Panc1 (cell line): ENCODE measurements around the gene ZDHHC23. TPM values are rescaled to one million over a fixed set of nuclear protein-coding genes. Genes with fewer than 3 reads are reported as not detected.
A peak's percentile ranks its signal among the peaks of the same experiment; 100 is the strongest.

Source experiments
- ATAC-seq: fragments of 200-7000 bp; cut with Tn5 transposase; 2 replicates; pipeline ENCODE4 v1.9.1; 2020; ENCODE audit warnings: mild to moderate bottlenecking, moderate library complexity
- BruUV-seq: library from RNA; stranded (reverse); fragments of 400-500 nt; replicated peaks from 2 replicates; lab custom pipeline; 2021; lab: Mats Ljungman, UMichigan
- CTCF ChIA-PET: fragments of 300-600 bp; sonication (Branson Sonifier 250); formaldehyde crosslinking; loops from one replicate; lab custom pipeline; 2022; ENCODE audit warnings: antibody characterized with exemption; lab: Charles Lee
- POLR2A ChIA-PET: fragments of 300-600 bp; sonication (Branson Sonifier 250); formaldehyde crosslinking; loops from one replicate; lab custom pipeline; 2022; ENCODE audit warnings: antibody characterized with exemption; lab: Charles Lee
- DNase-seq: peaks from one replicate; pipeline ENCODE4 v3.0.0-alpha.2; 2010; ENCODE audit warnings: low read depth, low spot score
- H3K27ac ChIP-seq: 2 replicates; pipeline ENCODE4 v1.5.1; 2011; ENCODE audit warnings: mild to moderate bottlenecking, low read length, inconsistent platforms
- H3K27me3 ChIP-seq: fragments of 200-500 bp; sonication (Bioruptor generic); 2 replicates; pipeline ENCODE4 v1.6.0; 2014; ENCODE audit warnings: low read length, inconsistent platforms; ENCODE audit not compliant: control insufficient read depth, insufficient read depth
- H3K36me3 ChIP-seq: fragments of 200-500 bp; sonication (Bioruptor generic); 2 replicates; pipeline ENCODE4 v1.5.1; 2014; ENCODE audit warnings: inconsistent platforms, mild to moderate bottlenecking, low read length, moderate library complexity; ENCODE audit not compliant: control insufficient read depth, insufficient read depth
- H3K4me1 ChIP-seq: 2 replicates; pipeline ENCODE4 v1.5.1; 2011; ENCODE audit warnings: inconsistent platforms, mild to moderate bottlenecking, low read length, moderate library complexity; ENCODE audit not compliant: control insufficient read depth, insufficient read depth
- H3K4me3 ChIP-seq, 2 experiments: 2 replicates each; pipeline ENCODE4 v1.5.1; 2011 to 2012; ENCODE audit warnings: low read depth in 2 of 2, low read length in 2 of 2, mild to moderate bottlenecking in 2 of 2, inconsistent platforms in 1 of 2, moderate library complexity in 1 of 2
- H3K9me3 ChIP-seq: fragments of 200-500 bp; sonication (Bioruptor generic); 2 replicates; pipeline ENCODE4 v1.5.1; 2014; ENCODE audit warnings: low read depth, mild to moderate bottlenecking, inconsistent platforms, low read length, moderate library complexity; ENCODE audit not compliant: control insufficient read depth, insufficient read depth
- POLR2AphosphoS5 ChIP-seq: IDR thresholded peaks from 2 replicates; pipeline ENCODE4 v1.6.1; 2012; ENCODE audit warnings: mild to moderate bottlenecking, low read depth, low read length, moderate library complexity
- SIN3A ChIP-seq: IDR thresholded peaks from 2 replicates; pipeline ENCODE4 v1.6.1; 2012; ENCODE audit warnings: low read depth, mild to moderate bottlenecking, low read length, moderate library complexity, borderline replicate concordance; ENCODE audit not compliant: insufficient read depth
- TCF7L2 ChIP-seq: IDR thresholded peaks from 2 replicates; pipeline ENCODE4 v1.6.1; 2011; ENCODE audit warnings: mild to moderate bottlenecking, low read depth, low read length, inconsistent platforms
- in situ Hi-C: cut with HindIII; loops from 2 replicates; pipeline ENCODE4 v1.10.0; 2016; ENCODE audit warnings: low sequenced_read_pairs, low pct_unique_long_range_greater_than_20kb
- intact Hi-C: fragments of 100-400 bp; cut with micrococcal nuclease; formaldehyde crosslinking; loops from one replicate; pipeline ENCODE4 v1.10.0; 2022; ENCODE audit not compliant: unreplicated experiment
- total RNA-seq: library from RNA; stranded (reverse); gene quantifications from one replicate; pipeline ENCODE4 v1.2.1, GENCODE V29; 2021; ENCODE audit not compliant: unreplicated experiment
- TF ChIP-seq, protein P1 (sequence below): fragments of 450-650 bp; IDR thresholded peaks from 2 replicates; pipeline ENCODE4 v1.5.1; 2017; ENCODE audit warnings: mild to moderate bottlenecking
- TF ChIP-seq, protein P2 (sequence below), 2 experiments: IDR thresholded peaks; 2 replicates each; pipeline ENCODE4 v1.6.1; 2011 to 2012; ENCODE audit warnings: low read depth in 2 of 2, control low read depth in 1 of 2, low read length in 1 of 2, mild to moderate bottlenecking in 1 of 2, moderate library complexity in 1 of 2; ENCODE audit not compliant: insufficient read depth in 1 of 2

The ZDHHC23 gene
- total RNA-seq, 1 experiment from 2014 or later, result 23.6 TPM

DNA sequence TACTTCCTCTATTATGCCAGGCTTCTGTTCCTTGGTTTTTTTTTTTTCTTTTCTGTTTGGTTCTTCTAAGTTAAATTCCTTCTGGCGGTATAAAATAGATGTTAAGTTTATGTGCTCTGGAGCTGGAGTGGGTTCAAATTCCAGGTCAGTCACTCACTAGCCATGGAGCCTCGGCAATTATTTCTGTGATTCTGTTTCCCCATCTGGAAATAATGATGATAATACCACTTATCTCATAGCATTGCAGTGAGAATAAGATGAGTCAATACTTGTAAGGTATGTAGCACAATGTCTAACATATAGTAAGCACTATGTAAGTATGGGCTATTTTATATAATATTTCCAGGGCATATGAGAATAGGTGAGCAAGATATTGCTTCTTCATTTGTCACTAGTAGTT lies 33.2 kb upstream of the ZDHHC23 start:
- POLR2A ChIA-PET, result no interaction called here
- H3K9me3 ChIP-seq, result no peaks in the 10 kb centered on the region
- no peaks in the 10 kb centered on the region for H3K36me3 ChIP-seq
- H3K4me1 ChIP-seq, result no peaks in the 10 kb centered on the region
- H3K4me3 ChIP-seq, result no peak overlapping the region
- CTCF ChIA-PET, result no interaction called here
- in situ Hi-C loops (no loop called here), intact Hi-C loops (no loop called here)
- BruUV-seq, result no TSS peak
- no peak overlapping the region for H3K27ac ChIP-seq
- TF ChIP-seq TCF7L2, result no peak
- TF ChIP-seq SIN3A, result no peak
- no peak for TF ChIP-seq POLR2AphosphoS5
- DNase-seq (no peak), ATAC-seq (no peak)
- no peaks in the 10 kb centered on the region for H3K27me3 ChIP-seq

DNA sequence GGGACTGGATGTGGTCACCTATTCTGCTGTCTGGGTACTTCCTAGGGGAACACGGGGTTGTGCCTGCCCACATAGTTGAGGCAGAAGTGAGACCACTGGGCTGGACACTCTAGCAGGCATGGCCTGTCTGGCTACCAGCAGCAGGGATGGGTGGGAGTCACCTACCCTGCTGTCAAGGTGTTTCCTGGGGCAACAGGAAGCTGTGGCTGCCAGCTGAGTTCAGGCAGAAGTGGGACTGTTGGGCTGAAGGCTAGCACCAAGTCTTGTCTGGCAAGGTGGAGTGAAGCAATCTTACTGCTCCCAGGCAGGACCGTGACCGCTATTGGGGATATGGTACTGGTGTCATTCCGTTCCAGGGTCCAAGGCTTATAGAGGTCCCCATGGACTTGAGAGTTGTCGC lies 20.3 kb upstream of the ZDHHC23 start:
- no TSS peak for BruUV-seq
- Histone ChIP-seq H3K9me3 (no peaks in the 10 kb centered on the region), H3K36me3 (no peaks in the 10 kb centered on the region), H3K27ac (no peak overlapping the region), H3K27me3 (peaks cover 2% of the 10 kb centered on the region; the same call in 1 of the 2 replicates), H3K4me1 (no peaks in the 10 kb centered on the region), H3K4me3 (no peak overlapping the region)
- intact Hi-C loops (no loop called here), in situ Hi-C loops (no loop called here)
- ChIA-PET CTCF (no interaction called here), POLR2A (no interaction called here)
- ATAC-seq, result no peak
- TF ChIP-seq, protein P1, sequence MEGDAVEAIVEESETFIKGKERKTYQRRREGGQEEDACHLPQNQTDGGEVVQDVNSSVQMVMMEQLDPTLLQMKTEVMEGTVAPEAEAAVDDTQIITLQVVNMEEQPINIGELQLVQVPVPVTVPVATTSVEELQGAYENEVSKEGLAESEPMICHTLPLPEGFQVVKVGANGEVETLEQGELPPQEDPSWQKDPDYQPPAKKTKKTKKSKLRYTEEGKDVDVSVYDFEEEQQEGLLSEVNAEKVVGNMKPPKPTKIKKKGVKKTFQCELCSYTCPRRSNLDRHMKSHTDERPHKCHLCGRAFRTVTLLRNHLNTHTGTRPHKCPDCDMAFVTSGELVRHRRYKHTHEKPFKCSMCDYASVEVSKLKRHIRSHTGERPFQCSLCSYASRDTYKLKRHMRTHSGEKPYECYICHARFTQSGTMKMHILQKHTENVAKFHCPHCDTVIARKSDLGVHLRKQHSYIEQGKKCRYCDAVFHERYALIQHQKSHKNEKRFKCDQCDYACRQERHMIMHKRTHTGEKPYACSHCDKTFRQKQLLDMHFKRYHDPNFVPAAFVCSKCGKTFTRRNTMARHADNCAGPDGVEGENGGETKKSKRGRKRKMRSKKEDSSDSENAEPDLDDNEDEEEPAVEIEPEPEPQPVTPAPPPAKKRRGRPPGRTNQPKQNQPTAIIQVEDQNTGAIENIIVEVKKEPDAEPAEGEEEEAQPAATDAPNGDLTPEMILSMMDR, result no peak
- TF ChIP-seq TCF7L2 (no peak), POLR2AphosphoS5 (no peak), SIN3A (no peak)
- TF ChIP-seq, protein P2, sequence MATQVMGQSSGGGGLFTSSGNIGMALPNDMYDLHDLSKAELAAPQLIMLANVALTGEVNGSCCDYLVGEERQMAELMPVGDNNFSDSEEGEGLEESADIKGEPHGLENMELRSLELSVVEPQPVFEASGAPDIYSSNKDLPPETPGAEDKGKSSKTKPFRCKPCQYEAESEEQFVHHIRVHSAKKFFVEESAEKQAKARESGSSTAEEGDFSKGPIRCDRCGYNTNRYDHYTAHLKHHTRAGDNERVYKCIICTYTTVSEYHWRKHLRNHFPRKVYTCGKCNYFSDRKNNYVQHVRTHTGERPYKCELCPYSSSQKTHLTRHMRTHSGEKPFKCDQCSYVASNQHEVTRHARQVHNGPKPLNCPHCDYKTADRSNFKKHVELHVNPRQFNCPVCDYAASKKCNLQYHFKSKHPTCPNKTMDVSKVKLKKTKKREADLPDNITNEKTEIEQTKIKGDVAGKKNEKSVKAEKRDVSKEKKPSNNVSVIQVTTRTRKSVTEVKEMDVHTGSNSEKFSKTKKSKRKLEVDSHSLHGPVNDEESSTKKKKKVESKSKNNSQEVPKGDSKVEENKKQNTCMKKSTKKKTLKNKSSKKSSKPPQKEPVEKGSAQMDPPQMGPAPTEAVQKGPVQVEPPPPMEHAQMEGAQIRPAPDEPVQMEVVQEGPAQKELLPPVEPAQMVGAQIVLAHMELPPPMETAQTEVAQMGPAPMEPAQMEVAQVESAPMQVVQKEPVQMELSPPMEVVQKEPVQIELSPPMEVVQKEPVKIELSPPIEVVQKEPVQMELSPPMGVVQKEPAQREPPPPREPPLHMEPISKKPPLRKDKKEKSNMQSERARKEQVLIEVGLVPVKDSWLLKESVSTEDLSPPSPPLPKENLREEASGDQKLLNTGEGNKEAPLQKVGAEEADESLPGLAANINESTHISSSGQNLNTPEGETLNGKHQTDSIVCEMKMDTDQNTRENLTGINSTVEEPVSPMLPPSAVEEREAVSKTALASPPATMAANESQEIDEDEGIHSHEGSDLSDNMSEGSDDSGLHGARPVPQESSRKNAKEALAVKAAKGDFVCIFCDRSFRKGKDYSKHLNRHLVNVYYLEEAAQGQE (IDR thresholded peaks at IDR 0.05; ENCODE audit: insufficient read depth in 1 of 2, low read depth in 2 of 2, low read length in 1 of 2), result no peak
- no peak for DNase-seq

DNA sequence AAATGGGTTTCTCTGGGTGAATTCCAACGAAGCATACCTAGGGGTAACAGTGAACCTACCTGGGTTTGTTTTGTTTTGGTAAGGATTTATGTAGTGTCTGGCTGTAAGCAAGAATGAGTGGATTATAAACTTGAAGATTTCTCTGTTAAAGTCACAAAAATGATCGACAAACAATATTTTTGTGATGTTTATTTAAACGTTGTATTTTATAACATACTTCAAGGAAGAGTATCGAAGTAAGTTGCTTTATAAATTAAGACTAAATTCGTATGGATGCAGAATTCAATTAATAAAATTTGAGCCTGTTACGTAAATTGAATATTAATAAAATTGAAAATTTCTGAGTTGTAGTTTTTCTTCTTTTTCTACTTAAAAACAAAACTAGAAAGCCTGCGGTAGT lies 982 bp upstream of the ZDHHC23 start:
- Histone ChIP-seq H3K4me1 (peaks cover 11% of the 10 kb centered on the region), H3K4me3 (peak overlapping the region; percentile 64 to 68), H3K27ac (peak overlapping the region; percentile 68), H3K27me3 (no peaks in the 10 kb centered on the region), H3K36me3 (no peaks in the 10 kb centered on the region), H3K9me3 (no peaks in the 10 kb centered on the region)
- BruUV-seq, result no TSS peak
- ATAC-seq (no peak), DNase-seq (no peak)
- TF ChIP-seq, protein P1, result no peak
- TF ChIP-seq TCF7L2 (no peak), SIN3A (no peak), POLR2AphosphoS5 (no peak)
- TF ChIP-seq, protein P2 (IDR thresholded peaks at IDR 0.05; ENCODE audit: insufficient read depth in 1 of 2, low read depth in 2 of 2, low read length in 1 of 2), result no peak
- CTCF ChIA-PET, result no interaction called here
- in situ Hi-C loops, result no loop called here
- POLR2A ChIA-PET, result no interaction called here
- intact Hi-C loops, result no loop called here
